ENCODE results near the gene NOS2.

- no peak for TF ChIP-seq EZH2 (IDR thresholded peaks at IDR 0.05; ENCODE audit: borderline replicate concordance, low read depth, low read length, poor library complexity, severe bottlenecking)
- no peak for TF ChIP-seq CTCF (conservative IDR thresholded peaks at IDR 0.05; ENCODE audit: low read depth, low read length)
These were observed 28.7 kb downstream of the NOS2 start for GRCh38 chr17:27771586-27771985.

Measured in A673 (cell line).